K562 (cell line): ENCODE data around the gene PDLIM7. TPM values are rescaled to one million over a fixed set of nuclear protein-coding genes. Genes with fewer than 3 reads are reported as not detected.
A peak's percentile ranks its signal among the peaks of the same experiment; 100 is the strongest.

ENCODE experiments used
- CAMTA2 ChIP-seq: fragments of 250-450 bp; sonication (Bioruptor Pico); conservative IDR thresholded peaks from 2 replicates; pipeline ENCODE4 v1.5.1; 2022
- CREM ChIP-seq: IDR thresholded peaks from 2 replicates; pipeline ENCODE4 v1.6.1; 2014; ENCODE audit warnings: antibody characterized with exemption, low read depth
- FOXP1 ChIP-seq: sonication (generic); formaldehyde crosslinking; IDR thresholded peaks from 2 replicates; pipeline ENCODE4 v1.8.0; 2022; ENCODE audit warnings: mild to moderate bottlenecking, missing genetic modification reagents
- KAT8 ChIP-seq: fragments of 450-650 bp; IDR thresholded peaks from 2 replicates; pipeline ENCODE4 v1.6.1; 2016; ENCODE audit warnings: low read depth, mild to moderate bottlenecking
- L3MBTL2 ChIP-seq: fragments of 450-650 bp; IDR thresholded peaks from 2 replicates; pipeline ENCODE4 v1.6.1; 2016; ENCODE audit warnings: mild to moderate bottlenecking, moderate library complexity
- RBM22 ChIP-seq: fragments of 200-400 bp; formaldehyde crosslinking; IDR thresholded peaks from 2 replicates; pipeline ENCODE4 v1.6.1; 2018; ENCODE audit warnings: low read length, low read depth; ENCODE audit not compliant: poor library complexity, severe bottlenecking
- RERE ChIP-seq: sonication (generic); formaldehyde crosslinking; IDR thresholded peaks from 2 replicates; pipeline ENCODE4 v1.8.0; 2023; ENCODE audit warnings: missing genetic modification reagents, mild to moderate bottlenecking, borderline replicate concordance
- SNIP1 ChIP-seq: fragments of 450-650 bp; IDR thresholded peaks from 2 replicates; pipeline ENCODE4 v1.7.1; 2017; ENCODE audit warnings: low read depth, mild to moderate bottlenecking
- TAF15 ChIP-seq: fragments of 200-400 bp; formaldehyde crosslinking; IDR thresholded peaks from 2 replicates; pipeline ENCODE4 v1.6.1; 2017; ENCODE audit warnings: mild to moderate bottlenecking, low read depth, low read length, moderate library complexity
- ZBTB26 ChIP-seq: fragments of 450-650 bp; formaldehyde crosslinking; IDR thresholded peaks from 2 replicates; pipeline ENCODE4 v1.4.0; 2022; ENCODE audit warnings: missing genetic modification characterization
- ZFP91 ChIP-seq: sonication (generic); formaldehyde crosslinking; IDR thresholded peaks from 2 replicates; pipeline ENCODE4 v1.8.0; 2022; ENCODE audit warnings: mild to moderate bottlenecking, missing genetic modification reagents
- ZNF449 ChIP-seq: fragments of 250-450 bp; sonication (Bioruptor Pico); IDR thresholded peaks from 2 replicates; pipeline ENCODE4 v1.8.0; 2022; ENCODE audit warnings: moderate library complexity, mild to moderate bottlenecking, inconsistent platforms
- ZNF740 ChIP-seq, 3 experiments: fragments of 200-800 bp in 1 of 3; sonication (Bioruptor generic) in 1 of 3; sonication (generic) in 1 of 3; formaldehyde crosslinking in 1 of 3; IDR thresholded peaks; 2 replicates each; pipeline versions ENCODE4 v1.6.1 to v1.8.0; 2016 to 2022; ENCODE audit warnings: mild to moderate bottlenecking in 2 of 3, missing compliant biosample characterization in 2 of 3, missing genetic modification characterization in 2 of 3, missing genetic modification reagents in 1 of 3
- polyA plus RNA-seq, 8 experiments: library from polyadenylated mRNA; depleted of rRNA in 4 of 8; stranded (reverse) in 5 of 8; unstranded in 3 of 8; fragments of >200 nt; fragmentation: Nextera tagmentation in 2 of 8; fragmentation: Illumina TruSeq in 1 of 8; extraction: Ambion mirVana in 2 of 8; extraction: Trizol in 1 of 8; gene quantifications; 2 replicates each; pipeline versions ENCODE4 v1.2.1 to v1.2.3, GENCODE V29; 2011 to 2014; ENCODE audit warnings: inconsistent platforms in 1 of 8, missing spikeins in 1 of 8
- total RNA-seq, 7 experiments: library from RNA; depleted of rRNA in 6 of 7; stranded (reverse); fragments of >200 nt in 6 of 7; fragmentation: Illumina TruSeq in 2 of 7; extraction: Trizol in 2 of 7; gene quantifications; 2 replicates each; pipeline versions ENCODE4 v1.2.1 to v1.2.3, GENCODE V29; 2011 to 2021; ENCODE audit warnings: low replicate concordance in 1 of 7

PDLIM7 gene
- total and polyA plus RNA-seq, 9 of the 15 experiments (the other 6 are each of a cell fraction or from before 2014, with no cell fraction given), result 2.1 to 124 (median 32.6) TPM

GRCh38 chr5:177455036-177455660, 42.3 kb downstream of the PDLIM7 start (continued):
- no peak for TF ChIP-seq ZFP91 (CRISPR knock-in tag)
- TF ChIP-seq CREM, result peak; percentile 63; the same call in 1 of the 2 replicates
- no peak for TF ChIP-seq ZNF449 (CRISPR knock-in tag)
- TF ChIP-seq ZNF740 (CRISPR knock-in tag; IDR thresholded peaks at IDR 0.05), result peak; percentile 23; the same call in 1 of the 2 replicates
- no peak; a peak in 1 of 4 replicates for TF ChIP-seq ZNF740 (tag; IDR thresholded peaks at IDR 0.05)
- peak; percentile 93 for TF ChIP-seq L3MBTL2
- no peak for TF ChIP-seq RERE
- TF ChIP-seq SNIP1, result no peak
- no peak for TF ChIP-seq FOXP1
- TF ChIP-seq RBM22, result peak; percentile 95
- no peak for TF ChIP-seq KAT8
- no peak for TF ChIP-seq TAF15
- TF ChIP-seq ZBTB26 (CRISPR knock-in tag), result no peak
- no peak for TF ChIP-seq CAMTA2 (CRISPR knock-in tag)
